H1 (cell line): Measurements from ENCODE around the gene MGAT5B. TPM values are rescaled to one million over a fixed set of nuclear protein-coding genes. Genes with fewer than 3 reads are reported as not detected.

Source experiments
- CTCF ChIA-PET: fragments of 300-600 bp; sonication (Branson Sonifier 250); formaldehyde crosslinking; loops from one replicate; lab custom pipeline; 2021; ENCODE audit not compliant: partially characterized antibody; lab: Charles Lee
- POLR2A ChIA-PET: fragments of 300-600 bp; sonication (Branson Sonifier 250); formaldehyde crosslinking; loops from one replicate; lab custom pipeline; 2021; ENCODE audit warnings: inconsistent platforms; ENCODE audit not compliant: partially characterized antibody; lab: Charles Lee
- DNase-seq, 2 experiments: peaks; one replicate each; pipeline versions ENCODE4 v3.0.0 to v3.0.0-alpha.2; 2010 to 2022; ENCODE audit warnings: low spot score in 2 of 2, low read depth in 1 of 2, mixed read lengths in 1 of 2
- FAIRE-seq: peaks from 2 replicates; lab custom pipeline; 2011; peaks lifted over from hg19 to GRCh38; lab: Jason Lieb, UNC
- H2AFZ ChIP-seq: 2 replicates; pipeline ENCODE4 v1.8.1; 2012; ENCODE audit warnings: low read length, inconsistent platforms
- H2AK5ac ChIP-seq: 2 replicates; pipeline ENCODE4 v1.6.1; 2013; ENCODE audit warnings: low read depth, low read length
- H2BK120ac ChIP-seq: replicated peaks from 2 replicates; pipeline ENCODE3; 2013; ENCODE audit warnings: low read depth, low read length, inconsistent platforms
- H2BK12ac ChIP-seq: 2 replicates; pipeline ENCODE4 v1.6.1; 2013; ENCODE audit warnings: low read depth, low read length
- H2BK15ac ChIP-seq: 2 replicates; pipeline ENCODE4 v1.6.1; 2013; ENCODE audit warnings: low read length
- H2BK20ac ChIP-seq: 2 replicates; pipeline ENCODE4 v1.6.1; 2013; ENCODE audit warnings: low read length
- H2BK5ac ChIP-seq: 2 replicates; pipeline ENCODE4 v1.6.1; 2013; ENCODE audit warnings: low read depth, low read length
- H3K14ac ChIP-seq: 2 replicates; pipeline ENCODE4 v1.6.1; 2013; ENCODE audit warnings: inconsistent platforms; ENCODE audit not compliant: insufficient read length
- H3K18ac ChIP-seq: 2 replicates; pipeline ENCODE4 v1.6.1; 2013; ENCODE audit warnings: low read length; ENCODE audit errors: extremely low read depth
- H3K23ac ChIP-seq: 2 replicates; pipeline ENCODE4 v1.6.1; 2013; ENCODE audit warnings: inconsistent platforms; ENCODE audit not compliant: insufficient read length
- H3K23me2 ChIP-seq: 2 replicates; pipeline ENCODE4 v1.6.1; 2013; ENCODE audit warnings: low read depth, low read length
- H3K27ac ChIP-seq: 2 replicates; pipeline ENCODE4 v1.6.1; 2011; ENCODE audit warnings: low read depth, low read length, inconsistent platforms
- H3K27me3 ChIP-seq, 4 experiments: replicated peaks in 1 of 4; 1 replicate in 1 of 4; 2 replicates in 3 of 4; pipeline versions ENCODE4 v1.6.1 to v1.8.1; 2011 to 2013; ENCODE audit warnings: low read length in 3 of 4, mild to moderate bottlenecking in 3 of 4, inconsistent platforms in 2 of 4, mixed read lengths in 2 of 4, moderate library complexity in 1 of 4; ENCODE audit not compliant: control insufficient read depth in 3 of 4, insufficient read depth in 3 of 4; ENCODE audit errors: extremely low read depth in 1 of 4
- H3K36me3 ChIP-seq, 4 experiments: 2 replicates each; pipeline versions ENCODE4 v1.6.1 to v1.8.1; 2011 to 2013; ENCODE audit warnings: mild to moderate bottlenecking in 4 of 4, low read length in 3 of 4, moderate library complexity in 2 of 4, control low read depth in 1 of 4, inconsistent platforms in 1 of 4; ENCODE audit not compliant: insufficient read depth in 4 of 4, control insufficient read depth in 2 of 4
- H3K4ac ChIP-seq: replicated peaks from 2 replicates; pipeline ENCODE3; 2013; ENCODE audit warnings: low read length, low read depth, mixed read lengths, inconsistent platforms; ENCODE audit not compliant: insufficient read length
- H3K4me1 ChIP-seq, 4 experiments: replicated peaks in 1 of 4; 1 replicate in 1 of 4; 2 replicates in 3 of 4; pipeline versions ENCODE4 v1.6.1 to v1.8.1; 2011 to 2013; ENCODE audit warnings: low read length in 3 of 4, inconsistent platforms in 2 of 4, mixed read lengths in 1 of 4; ENCODE audit not compliant: insufficient read depth in 4 of 4, control insufficient read depth in 3 of 4
- H3K4me2 ChIP-seq, 2 experiments: 2 replicates each; pipeline versions ENCODE4 v1.6.1 to v1.8.1; 2011 to 2013; ENCODE audit warnings: low read depth in 2 of 2, low read length in 2 of 2, control low read depth in 1 of 2, inconsistent platforms in 1 of 2, mild to moderate bottlenecking in 1 of 2; ENCODE audit not compliant: insufficient read depth in 1 of 2
- H3K4me3 ChIP-seq, 4 experiments: fragments of 200-600, 300-600 bp in 1 of 4; sonication (generic), shearing (Covaris generic), sonication (Bioruptor Twin) in 1 of 4; 2 replicates each; pipeline versions ENCODE4 v1.5.1 to v1.8.1; 2011 to 2016; ENCODE audit warnings: low read length in 4 of 4, low read depth in 3 of 4, control low read depth in 2 of 4, inconsistent platforms in 2 of 4, mild to moderate bottlenecking in 2 of 4, mixed read lengths in 1 of 4, moderate library complexity in 1 of 4; ENCODE audit not compliant: insufficient read depth in 2 of 4; ENCODE audit errors: extremely low read depth in 1 of 4
- H3K56ac ChIP-seq: replicated peaks from 2 replicates; pipeline ENCODE3; 2013; ENCODE audit warnings: low read depth, mild to moderate bottlenecking, mixed read lengths, low read length, inconsistent platforms; ENCODE audit not compliant: insufficient read length
- H3K79me1 ChIP-seq: 2 replicates; pipeline ENCODE4 v1.6.1; 2013; ENCODE audit warnings: low read depth, low read length, control low read depth
- H3K79me2 ChIP-seq, 2 experiments: 2 replicates each; pipeline versions ENCODE4 v1.6.1 to v1.8.1; 2012 to 2013; ENCODE audit warnings: low read length in 2 of 2, mild to moderate bottlenecking in 2 of 2, inconsistent platforms in 1 of 2; ENCODE audit not compliant: insufficient read depth in 2 of 2, control insufficient read depth in 1 of 2
- H3K9ac ChIP-seq, 4 experiments: replicated peaks in 1 of 4; 1 replicate in 1 of 4; 2 replicates in 3 of 4; pipeline versions ENCODE4 v1.6.1 to v1.8.1; 2011 to 2013; ENCODE audit warnings: low read depth in 3 of 4, low read length in 3 of 4, control low read depth in 2 of 4, mild to moderate bottlenecking in 2 of 4, moderate library complexity in 2 of 4, inconsistent platforms in 1 of 4; ENCODE audit errors: extremely low read depth in 1 of 4
- H3K9me3 ChIP-seq, 2 experiments: 2 replicates each; pipeline versions ENCODE4 v1.6.1 to v1.8.1; 2012 to 2013; ENCODE audit warnings: mild to moderate bottlenecking in 2 of 2, moderate library complexity in 2 of 2, control low read depth in 1 of 2, inconsistent platforms in 1 of 2, low read depth in 1 of 2, low read length in 1 of 2, mixed read lengths in 1 of 2; ENCODE audit not compliant: insufficient read depth in 2 of 2
- H4K20me1 ChIP-seq, 2 experiments: replicated peaks in 1 of 2; 2 replicates each; pipeline versions ENCODE3 to v1.8.1; 2011 to 2013; ENCODE audit warnings: inconsistent platforms in 2 of 2, low read length in 2 of 2, mild to moderate bottlenecking in 1 of 2; ENCODE audit not compliant: insufficient read depth in 2 of 2, control insufficient read depth in 1 of 2
- H4K5ac ChIP-seq: 2 replicates; pipeline ENCODE4 v1.6.1; 2013; ENCODE audit warnings: low read length, low read depth, mixed read lengths, inconsistent platforms; ENCODE audit not compliant: insufficient read length
- H4K8ac ChIP-seq: 2 replicates; pipeline ENCODE4 v1.8.0; 2013; ENCODE audit warnings: mild to moderate bottlenecking, moderate library complexity, low read length, inconsistent platforms; ENCODE audit not compliant: insufficient read depth; ENCODE audit errors: extremely low read depth
- H4K91ac ChIP-seq: replicated peaks from 2 replicates; pipeline ENCODE3; 2013; ENCODE audit warnings: low read length, mixed read lengths, inconsistent platforms; ENCODE audit not compliant: insufficient read length
- whole genome bisulfite sequencing, 2 experiments: shearing (Covaris generic) in 1 of 2; methylation state at CpG; one replicate each; pipeline versions ENCODE4 v1.1.6 to v1.1.7; 2013 to 2015; ENCODE audit warnings: low lambda C conversion rate in 2 of 2, mixed read lengths in 2 of 2, inconsistent platforms in 1 of 2, low coverage in 1 of 2, missing lambda C conversion rate in 1 of 2; ENCODE audit not compliant: insufficient replicate concordance in 2 of 2, insufficient coverage in 1 of 2, insufficient read length in 1 of 2; ENCODE audit errors: extremely low coverage in 1 of 2, missing lambda C conversion rate in 1 of 2; 5-methylcytosine and 5-hydroxymethylcytosine counted together
- polyA plus RNA-seq, 7 experiments: library from polyadenylated mRNA; depleted of rRNA in 3 of 7; stranded (reverse) in 5 of 7; unstranded in 2 of 7; fragments of >200 nt in 5 of 7; fragments of 200-250 nt in 2 of 7; gene quantifications; 1 replicate in 5 of 7; 2 replicates in 1 of 7; 4 replicates in 1 of 7; pipeline versions ENCODE4 v1.2.1 to v1.2.3, GENCODE V29; 2011 to 2013; ENCODE audit warnings: missing spikeins in 2 of 7, mixed read lengths in 2 of 7
- total RNA-seq: library from RNA; stranded (reverse); fragmentation: NEBNext Ultra II Directional; extraction: Animal tissue kit (Norgen Biotek cat#: 25700); gene quantifications from 2 replicates; pipeline ENCODE4 v1.2.1, GENCODE V29; 2021

MGAT5B gene
- total and polyA plus RNA-seq, 2 of the 8 experiments (the other 6 are each of a cell fraction or from before 2014, with no cell fraction given): 7.9 to 8.2 TPM

DNA sequence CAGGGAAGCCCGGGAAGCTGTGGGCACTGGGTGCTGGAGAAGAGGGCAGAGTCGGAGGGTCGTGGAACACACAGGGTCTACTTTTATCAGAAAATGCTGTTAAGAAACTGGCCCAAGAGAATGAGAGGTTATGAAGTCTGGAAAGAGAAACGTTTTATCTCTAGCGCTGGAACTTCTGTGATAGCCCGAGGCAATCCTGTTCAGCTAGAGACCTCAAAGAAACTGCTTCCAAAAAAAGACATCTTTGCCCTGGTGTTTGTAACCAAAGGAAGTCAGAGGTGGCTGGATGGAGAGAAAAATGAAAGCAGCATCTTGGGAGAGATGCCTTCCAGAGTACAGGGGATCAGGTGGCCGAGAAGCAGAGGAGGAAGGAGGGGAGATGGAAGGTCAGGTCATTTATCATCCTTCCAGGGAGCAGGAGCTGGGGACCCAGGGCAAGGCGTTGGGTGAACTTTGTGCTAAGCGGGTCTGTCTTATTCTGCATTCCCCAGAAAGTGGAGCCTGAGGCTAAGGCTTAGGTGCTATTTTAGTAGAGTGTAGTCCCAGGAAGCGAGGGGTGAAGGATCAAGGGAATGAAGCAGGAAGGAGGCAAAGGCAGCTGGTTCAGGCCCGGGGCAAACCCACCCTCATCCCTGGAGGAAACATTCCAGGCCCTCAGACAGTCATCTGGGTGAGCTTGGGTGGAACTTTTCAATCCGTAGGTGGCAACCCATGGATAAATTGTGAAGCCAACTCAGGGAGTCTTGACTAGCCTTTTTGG, 66.5 kb downstream of the MGAT5B start:
- no peak overlapping the region for H3K4ac ChIP-seq
- no peak overlapping the region for H3K4me3 ChIP-seq
- H2AK5ac ChIP-seq: no peak overlapping the region
- H3K9ac ChIP-seq: no peak overlapping the region
- no peak overlapping the region for H4K5ac ChIP-seq
- H4K8ac ChIP-seq: no peak overlapping the region
- H3K9me3 ChIP-seq: no peaks in the 10 kb centered on the region
- DNase-seq (no peak), FAIRE-seq (no peak)
- 79% methylated on average over 12 of the region's 12 CpGs; no CpG with 5 or more reads in 1 of the 2 experiments for WGBS, 2 experiments
- H3K18ac ChIP-seq: no peak overlapping the region
- H3K4me2 ChIP-seq: no peak overlapping the region
- ChIA-PET CTCF (interaction anchor here (0.5 to 1.2 kb wide), 6 partner anchors 22 to 184 kb away, joined by 3 to 6 read pairs (median 3); no protein-coding TSS in a partner anchor), POLR2A (no interaction called here)
- no peak overlapping the region for H3K14ac ChIP-seq
- no peak overlapping the region for H2BK15ac ChIP-seq
- H3K79me1 ChIP-seq: no peaks in the 10 kb centered on the region
- H2BK5ac ChIP-seq: no peak overlapping the region
- H3K27me3 ChIP-seq: no peaks in the 10 kb centered on the region
- no peak overlapping the region for H2BK120ac ChIP-seq
- no peak overlapping the region for H3K56ac ChIP-seq
- no peaks in the 10 kb centered on the region; a peak in 1 of 8 replicates for H3K36me3 ChIP-seq
- H2AFZ ChIP-seq: no peak overlapping the region
- H3K23ac ChIP-seq: no peak overlapping the region
- H2BK12ac ChIP-seq: no peak overlapping the region
- H2BK20ac ChIP-seq: no peak overlapping the region
- no peak overlapping the region for H4K91ac ChIP-seq
- H4K20me1 ChIP-seq: peaks cover 0 to 8% of the 10 kb centered on the region in 2 experiments
- no peaks in the 10 kb centered on the region for H3K79me2 ChIP-seq
- H3K4me1 ChIP-seq: no peaks in the 10 kb centered on the region; a peak in 1 of 7 replicates
- H3K23me2 ChIP-seq: peaks cover 4% of the 10 kb centered on the region; the same call in 1 of the 2 replicates
- no peak overlapping the region for H3K27ac ChIP-seq
